Erythroblast (primary cell): ENCODE data around the gene C1orf105.
"Not testable (repeated sequence)": the region's sequence is repeated elsewhere in the genome, so short reads cannot be mapped to it uniquely, and the experiment has no call there.

ENCODE experiments used
- GATA1 ChIP-seq: IDR thresholded peaks from 2 replicates; pipeline ENCODE4 v1.6.1; 2011; ENCODE audit warnings: low read depth, mild to moderate bottlenecking, control low read depth, low read length, moderate library complexity
- POLR2A ChIP-seq: IDR thresholded peaks from 2 replicates; pipeline ENCODE4 v1.6.1; 2011; ENCODE audit warnings: mild to moderate bottlenecking, low read length

- not testable (repeated sequence) for TF ChIP-seq POLR2A, GATA1
Measured at GRCh38 chr1:172496127-172496526, 75.6 kb downstream of the C1orf105 start.
